SK-N-SH (cell line): Measurements from ENCODE around the gene C8B.

Experiments used
- EP300 ChIP-seq, 2 experiments: IDR thresholded peaks; 2 replicates each; pipeline versions ENCODE4 v1.4.0 to v1.6.1; 2012; ENCODE audit warnings: borderline replicate concordance in 1 of 2, low read depth in 1 of 2, low read length in 1 of 2
- POLR2AphosphoS5 ChIP-seq: IDR thresholded peaks from 2 replicates; pipeline ENCODE4 v1.6.1; 2012; ENCODE audit warnings: low read depth, low read length
- RAD21 ChIP-seq: IDR thresholded peaks from 2 replicates; pipeline ENCODE4 v1.6.1; 2012; ENCODE audit warnings: mild to moderate bottlenecking, low read length
- SMC3 ChIP-seq: IDR thresholded peaks from 2 replicates; pipeline ENCODE4 v1.6.1; 2012; ENCODE audit warnings: low read depth, low read length, improper control_type of control experiment
- TAF1 ChIP-seq: IDR thresholded peaks from 2 replicates; pipeline ENCODE4 v1.6.1; 2012; ENCODE audit warnings: low read depth, mild to moderate bottlenecking, low read length, moderate library complexity, borderline replicate concordance
- TF ChIP-seq, protein P1 (sequence below): fragments of 200-600 bp; sonication (generic); IDR thresholded peaks from 2 replicates; pipeline ENCODE4 v1.6.1; 2017; ENCODE audit warnings: antibody characterized with exemption, mild to moderate bottlenecking, moderate library complexity
- TF ChIP-seq, protein P2 (sequence below): IDR thresholded peaks from 2 replicates; pipeline ENCODE4 v1.4.0; 2012; ENCODE audit warnings: low read depth
- TF ChIP-seq, protein P3 (sequence below): IDR thresholded peaks from 2 replicates; pipeline ENCODE4 v1.4.0; 2012; ENCODE audit warnings: low read depth, borderline replicate concordance

DNA sequence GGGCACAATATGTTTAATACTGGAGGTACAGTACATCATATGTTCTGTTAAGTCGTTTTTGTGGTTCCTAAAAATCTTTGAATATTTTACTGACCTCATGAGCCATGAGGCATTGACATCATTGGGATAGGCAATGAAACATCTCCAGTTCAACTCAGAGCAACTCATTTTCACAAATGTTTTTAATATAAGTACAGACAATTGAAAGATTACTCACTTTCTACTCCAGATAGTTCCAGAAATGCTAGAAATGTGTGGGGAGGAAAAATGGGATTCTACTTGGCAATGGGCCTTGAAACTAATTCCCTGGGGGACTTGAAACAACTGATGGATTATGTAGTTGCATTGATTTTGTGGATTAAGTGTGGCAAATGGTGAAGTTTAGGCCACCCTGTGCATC is 7.2 kb upstream of the C8B start:
- TF ChIP-seq SMC3 (no peak), POLR2AphosphoS5 (no peak), RAD21 (no peak), TAF1 (no peak), EP300 (IDR thresholded peaks at IDR 0.05; ENCODE audit: borderline replicate concordance in 1 of 2, low read depth in 1 of 2, low read length in 1 of 2) (no peak)
- TF ChIP-seq, protein P1, sequence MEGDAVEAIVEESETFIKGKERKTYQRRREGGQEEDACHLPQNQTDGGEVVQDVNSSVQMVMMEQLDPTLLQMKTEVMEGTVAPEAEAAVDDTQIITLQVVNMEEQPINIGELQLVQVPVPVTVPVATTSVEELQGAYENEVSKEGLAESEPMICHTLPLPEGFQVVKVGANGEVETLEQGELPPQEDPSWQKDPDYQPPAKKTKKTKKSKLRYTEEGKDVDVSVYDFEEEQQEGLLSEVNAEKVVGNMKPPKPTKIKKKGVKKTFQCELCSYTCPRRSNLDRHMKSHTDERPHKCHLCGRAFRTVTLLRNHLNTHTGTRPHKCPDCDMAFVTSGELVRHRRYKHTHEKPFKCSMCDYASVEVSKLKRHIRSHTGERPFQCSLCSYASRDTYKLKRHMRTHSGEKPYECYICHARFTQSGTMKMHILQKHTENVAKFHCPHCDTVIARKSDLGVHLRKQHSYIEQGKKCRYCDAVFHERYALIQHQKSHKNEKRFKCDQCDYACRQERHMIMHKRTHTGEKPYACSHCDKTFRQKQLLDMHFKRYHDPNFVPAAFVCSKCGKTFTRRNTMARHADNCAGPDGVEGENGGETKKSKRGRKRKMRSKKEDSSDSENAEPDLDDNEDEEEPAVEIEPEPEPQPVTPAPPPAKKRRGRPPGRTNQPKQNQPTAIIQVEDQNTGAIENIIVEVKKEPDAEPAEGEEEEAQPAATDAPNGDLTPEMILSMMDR: no peak
- TF ChIP-seq, protein P2, sequence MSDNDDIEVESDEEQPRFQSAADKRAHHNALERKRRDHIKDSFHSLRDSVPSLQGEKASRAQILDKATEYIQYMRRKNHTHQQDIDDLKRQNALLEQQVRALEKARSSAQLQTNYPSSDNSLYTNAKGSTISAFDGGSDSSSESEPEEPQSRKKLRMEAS: no peak
- TF ChIP-seq, protein P3, sequence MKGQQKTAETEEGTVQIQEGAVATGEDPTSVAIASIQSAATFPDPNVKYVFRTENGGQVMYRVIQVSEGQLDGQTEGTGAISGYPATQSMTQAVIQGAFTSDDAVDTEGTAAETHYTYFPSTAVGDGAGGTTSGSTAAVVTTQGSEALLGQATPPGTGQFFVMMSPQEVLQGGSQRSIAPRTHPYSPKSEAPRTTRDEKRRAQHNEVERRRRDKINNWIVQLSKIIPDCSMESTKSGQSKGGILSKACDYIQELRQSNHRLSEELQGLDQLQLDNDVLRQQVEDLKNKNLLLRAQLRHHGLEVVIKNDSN: no peak
